Astrocyte (in vitro differentiated cells and primary cell): Measurements from ENCODE around the gene EGR1. TPM values are rescaled to one million over a fixed set of nuclear protein-coding genes. Genes with fewer than 3 reads are reported as not detected.

ENCODE experiments used
- DNase-seq: peaks from one replicate; pipeline ENCODE4 v3.0.0-alpha.2; 2010; ENCODE audit warnings: low read depth
- FAIRE-seq: peaks from 2 replicates; lab custom pipeline; 2011; peaks lifted over from hg19 to GRCh38; lab: Jason Lieb, UNC
- H2AFZ ChIP-seq: 2 replicates; pipeline ENCODE4 v1.6.0; 2012; ENCODE audit warnings: low read depth, low read length, inconsistent platforms
- H3K27ac ChIP-seq: 2 replicates; pipeline ENCODE4 v1.5.1; 2011; ENCODE audit warnings: low read depth, low read length, inconsistent platforms
- H3K27me3 ChIP-seq: 2 replicates; pipeline ENCODE4 v1.6.0; 2011; ENCODE audit warnings: low read length, inconsistent platforms; ENCODE audit not compliant: insufficient read depth
- H3K36me3 ChIP-seq: 2 replicates; pipeline ENCODE4 v1.5.1; 2011; ENCODE audit warnings: low read length, inconsistent platforms; ENCODE audit not compliant: insufficient read depth
- H3K4me1 ChIP-seq: 2 replicates; pipeline ENCODE4 v1.5.1; 2011; ENCODE audit warnings: low read length, inconsistent platforms; ENCODE audit not compliant: insufficient read depth
- H3K4me2 ChIP-seq: 2 replicates; pipeline ENCODE4 v1.6.0; 2012; ENCODE audit warnings: low read length, inconsistent platforms
- H3K4me3 ChIP-seq: 2 replicates; pipeline ENCODE4 v1.5.1; 2011; ENCODE audit warnings: low read depth, mild to moderate bottlenecking, low read length, inconsistent platforms; ENCODE audit not compliant: insufficient read depth
- H3K79me2 ChIP-seq: 2 replicates; pipeline ENCODE4 v1.6.0; 2012; ENCODE audit warnings: mild to moderate bottlenecking, low read length, inconsistent platforms; ENCODE audit not compliant: insufficient read depth
- H3K9ac ChIP-seq: 2 replicates; pipeline ENCODE4 v1.6.0; 2012; ENCODE audit warnings: mild to moderate bottlenecking, low read length, inconsistent platforms
- H3K9me3 ChIP-seq: 2 replicates; pipeline ENCODE4 v1.5.1; 2012; ENCODE audit warnings: low read depth, mild to moderate bottlenecking, low read length, inconsistent platforms; ENCODE audit not compliant: insufficient read depth
- H4K20me1 ChIP-seq: 2 replicates; pipeline ENCODE4 v1.6.0; 2012; ENCODE audit warnings: low read length, inconsistent platforms; ENCODE audit not compliant: insufficient read depth
- H3K27ac Mint-ChIP-seq: one replicate; pipeline ENCODE4 v1.8.0; 2021; ENCODE audit warnings: mild to moderate bottlenecking, mixed read lengths; ENCODE audit not compliant: unreplicated experiment
- H3K27me3 Mint-ChIP-seq: one replicate; pipeline ENCODE4 v1.8.0; 2021; ENCODE audit warnings: low read depth, mixed read lengths; ENCODE audit not compliant: unreplicated experiment
- H3K36me3 Mint-ChIP-seq: one replicate; pipeline ENCODE4 v1.8.0; 2021; ENCODE audit warnings: low read depth, mixed read lengths; ENCODE audit not compliant: unreplicated experiment
- H3K4me1 Mint-ChIP-seq: one replicate; pipeline ENCODE4 v1.8.0; 2021; ENCODE audit warnings: low read depth, mixed read lengths; ENCODE audit not compliant: unreplicated experiment
- H3K4me3 Mint-ChIP-seq: one replicate; pipeline ENCODE4 v1.8.0; 2021; ENCODE audit warnings: mild to moderate bottlenecking, moderate library complexity, mixed read lengths; ENCODE audit not compliant: unreplicated experiment
- H3K9me3 Mint-ChIP-seq: one replicate; pipeline ENCODE4 v1.8.0; 2021; ENCODE audit warnings: mild to moderate bottlenecking, mixed read lengths; ENCODE audit not compliant: unreplicated experiment
- CTCF ChIP-seq: IDR thresholded peaks from 2 replicates; pipeline ENCODE4 v1.5.1; 2011; ENCODE audit warnings: low read depth, mild to moderate bottlenecking, inconsistent platforms, low read length, moderate library complexity; ENCODE audit not compliant: insufficient read depth
- EZH2 ChIP-seq: IDR thresholded peaks from 2 replicates; pipeline ENCODE4 v1.6.1; 2012; ENCODE audit warnings: mild to moderate bottlenecking, low read length, inconsistent platforms; ENCODE audit not compliant: insufficient read depth
- total RNA-seq: library from RNA; stranded (reverse); gene quantifications from 2 replicates; pipeline ENCODE4 v1.2.1, GENCODE V29; 2021

EGR1 gene
- total RNA-seq, 1 donor from 2014 or later, result 31.5 TPM

DNA sequence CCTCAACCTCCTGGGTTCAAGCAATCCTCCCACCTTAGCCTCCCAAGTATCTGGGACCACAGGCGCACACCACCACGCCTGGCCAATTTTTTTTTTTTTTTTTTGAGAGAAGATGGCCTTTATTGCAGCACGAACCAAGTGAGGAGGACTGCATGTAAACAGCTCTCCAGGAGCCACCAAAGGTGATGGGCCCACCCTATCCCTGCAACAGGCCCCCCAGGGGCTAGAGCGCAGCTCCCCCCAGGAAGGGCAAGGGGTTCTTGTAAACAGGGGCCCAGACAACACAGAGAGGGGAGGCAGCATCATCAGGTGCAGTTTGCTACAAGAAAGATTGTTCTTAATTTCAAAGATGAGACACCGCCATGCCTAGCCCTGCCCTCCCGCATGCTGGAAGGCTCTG lies 12.6 kb upstream of the EGR1 start:
- Histone ChIP-seq H3K4me1 (peaks cover 4% of the 10 kb centered on the region), H3K79me2 (no peaks in the 10 kb centered on the region), H3K4me2 (no peak overlapping the region), H3K36me3 (no peaks in the 10 kb centered on the region), H3K27ac (no peak overlapping the region), H4K20me1 (no peaks in the 10 kb centered on the region), H3K4me3 (no peak overlapping the region), H3K9ac (no peak overlapping the region), H3K27me3 (no peaks in the 10 kb centered on the region), H2AFZ (no peak overlapping the region), H3K9me3 (no peaks in the 10 kb centered on the region)
- Mint-ChIP-seq H3K4me1 (no peaks in the 10 kb centered on the region), H3K4me3 (no peak overlapping the region), H3K36me3 (peaks cover 2% of the 10 kb centered on the region), H3K27ac (no peak overlapping the region), H3K9me3 (no peaks in the 10 kb centered on the region), H3K27me3 (peaks cover 43% of the 10 kb centered on the region)
- FAIRE-seq (no peak), DNase-seq (no peak)
- TF ChIP-seq EZH2 (no peak), CTCF (no peak)

DNA sequence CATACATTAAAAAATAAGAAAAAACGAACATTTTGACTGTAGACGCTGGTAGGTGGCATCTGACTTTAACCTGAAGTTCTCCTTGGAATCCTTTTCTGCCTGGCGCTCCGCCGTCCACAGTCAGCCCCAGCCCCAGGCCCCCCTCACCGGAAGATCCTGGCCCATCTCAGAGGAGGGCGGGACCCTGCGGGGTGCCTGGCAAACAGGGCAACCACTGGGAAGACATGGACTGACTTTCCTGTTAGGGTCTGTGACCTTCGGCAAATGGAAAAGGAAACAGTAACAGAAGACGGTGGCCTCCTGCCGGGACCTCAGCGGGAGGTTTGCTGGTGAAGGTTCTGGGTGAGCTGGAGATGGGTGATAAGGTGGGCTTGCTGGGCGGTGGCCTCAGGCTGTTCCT lies 11.7 kb upstream of the EGR1 start:
- Histone ChIP-seq H3K79me2 (no peaks in the 10 kb centered on the region), H3K9me3 (no peaks in the 10 kb centered on the region), H2AFZ (no peak overlapping the region), H3K27me3 (no peaks in the 10 kb centered on the region), H3K27ac (no peak overlapping the region), H3K9ac (no peak overlapping the region), H3K4me2 (no peak overlapping the region), H3K4me3 (no peak overlapping the region), H3K4me1 (peaks cover 4% of the 10 kb centered on the region), H4K20me1 (no peaks in the 10 kb centered on the region), H3K36me3 (no peaks in the 10 kb centered on the region)
- no peak for TF ChIP-seq EZH2
- no peak for TF ChIP-seq CTCF
- FAIRE-seq (no peak), DNase-seq (no peak)
- peaks cover 2% of the 10 kb centered on the region for H3K4me1 Mint-ChIP-seq
- peaks cover 41% of the 10 kb centered on the region for H3K27me3 Mint-ChIP-seq
- no peak overlapping the region for H3K27ac Mint-ChIP-seq
- no peak overlapping the region for H3K4me3 Mint-ChIP-seq
- H3K36me3 Mint-ChIP-seq, result peaks cover 2% of the 10 kb centered on the region
- H3K9me3 Mint-ChIP-seq, result no peaks in the 10 kb centered on the region

- FAIRE-seq (no peak), DNase-seq (no peak)
- no peak overlapping the region for H3K4me3 ChIP-seq
- Mint-ChIP-seq H3K27ac (no peak overlapping the region), H3K9me3 (no peaks in the 10 kb centered on the region), H3K4me3 (no peak overlapping the region), H3K27me3 (peaks cover 41% of the 10 kb centered on the region), H3K4me1 (peaks cover 6% of the 10 kb centered on the region), H3K36me3 (peaks cover 2% of the 10 kb centered on the region)
- H3K4me2 ChIP-seq, result no peak overlapping the region
- no peak overlapping the region for H3K27ac ChIP-seq
- peaks cover 4% of the 10 kb centered on the region for H3K4me1 ChIP-seq
- H4K20me1 ChIP-seq, result no peaks in the 10 kb centered on the region
- H3K36me3 ChIP-seq, result no peaks in the 10 kb centered on the region
- H2AFZ ChIP-seq, result no peak overlapping the region
- no peak overlapping the region for H3K9ac ChIP-seq
- TF ChIP-seq CTCF (no peak), EZH2 (no peak)
- H3K9me3 ChIP-seq, result no peaks in the 10 kb centered on the region
- H3K27me3 ChIP-seq, result no peaks in the 10 kb centered on the region
- H3K79me2 ChIP-seq, result no peaks in the 10 kb centered on the region
Observed at GRCh38 chr5:138454121-138454520, 11.2 kb upstream of the EGR1 start.
